Smooth muscle cell (in vitro differentiated cells): ENCODE results near the gene SPO11. TPM values are rescaled to one million over a fixed set of nuclear protein-coding genes. Genes with fewer than 3 reads are reported as not detected.

Source experiments
- DNase-seq: peaks from one replicate; lab custom pipeline; 2025; ENCODE audit not compliant: unreplicated experiment; lab: John Stamatoyannopoulos, UW
- H2AFZ ChIP-seq: fragments of 200-600 bp; sonication (generic); 2 replicates; pipeline ENCODE4 v1.6.0; 2016; ENCODE audit warnings: antibody characterized with exemption, low read depth, mild to moderate bottlenecking
- H3F3A ChIP-seq: fragments of 200-600 bp; sonication (generic); 2 replicates; pipeline ENCODE4 v1.6.0; 2017; ENCODE audit warnings: antibody characterized with exemption, low read depth
- H3K27ac ChIP-seq: fragments of 200-600 bp; sonication (generic); 2 replicates; pipeline ENCODE4 v1.5.1; 2016; ENCODE audit warnings: low read depth, mild to moderate bottlenecking
- H3K27me3 ChIP-seq: fragments of 200-600 bp; sonication (generic); 2 replicates; pipeline ENCODE4 v1.6.1; 2016; ENCODE audit warnings: low read depth, mild to moderate bottlenecking
- H3K36me3 ChIP-seq: fragments of 200-600 bp; sonication (generic); 2 replicates; pipeline ENCODE4 v1.5.1; 2016; ENCODE audit warnings: low read depth
- H3K4me1 ChIP-seq: fragments of 200-600 bp; sonication (generic); 2 replicates; pipeline ENCODE4 v1.5.1; 2016; ENCODE audit warnings: low read depth
- H3K4me2 ChIP-seq: fragments of 200-600 bp; sonication (generic); 2 replicates; pipeline ENCODE4 v1.6.0; 2016; ENCODE audit warnings: mild to moderate bottlenecking
- H3K4me3 ChIP-seq: fragments of 200-600 bp; sonication (generic); 2 replicates; pipeline ENCODE4 v1.5.1; 2016; ENCODE audit warnings: mild to moderate bottlenecking
- H3K79me2 ChIP-seq: fragments of 200-600 bp; sonication (generic); 2 replicates; pipeline ENCODE4 v1.6.0; 2016; ENCODE audit warnings: low read depth, mild to moderate bottlenecking
- H3K9ac ChIP-seq: fragments of 200-600 bp; sonication (generic); 2 replicates; pipeline ENCODE4 v1.6.0; 2016; ENCODE audit warnings: low read depth
- H3K9me3 ChIP-seq: fragments of 200-600 bp; sonication (generic); replicated peaks from 2 replicates; pipeline ENCODE4 v1.5.1; 2016; ENCODE audit warnings: low read depth
- H4K20me1 ChIP-seq: fragments of 200-600 bp; sonication (generic); 2 replicates; pipeline ENCODE4 v1.6.0; 2016; ENCODE audit warnings: low read depth
- WGBS: methylation state at CpG from one replicate; pipeline ENCODE4 v1.1.7; 2016; ENCODE audit warnings: low lambda C conversion rate; 5-methylcytosine and 5-hydroxymethylcytosine counted together
- polyA plus RNA-seq: library from polyadenylated mRNA; unstranded; fragments of >200 nt; fragmentation: Nextera tagmentation; extraction: Ambion mirVana; gene quantifications from 2 replicates; pipeline ENCODE4 v1.2.1, GENCODE V29; 2016
- total RNA-seq: library from RNA; depleted of rRNA; stranded (reverse); fragments of >200 nt; gene quantifications from 2 replicates; pipeline ENCODE4 v1.2.3, GENCODE V29; 2014
- TF ChIP-seq, protein P1 (sequence below): fragments of 200-600 bp; sonication (generic); IDR thresholded peaks from 2 replicates; pipeline ENCODE4 v1.5.1; 2017; ENCODE audit warnings: borderline replicate concordance, mild to moderate bottlenecking, antibody characterized with exemption; ENCODE audit not compliant: insufficient read depth, poor library complexity, severe bottlenecking

SPO11 gene
- total and polyA plus RNA-seq, 2 experiments from 2014 or later: not detected

DNA sequence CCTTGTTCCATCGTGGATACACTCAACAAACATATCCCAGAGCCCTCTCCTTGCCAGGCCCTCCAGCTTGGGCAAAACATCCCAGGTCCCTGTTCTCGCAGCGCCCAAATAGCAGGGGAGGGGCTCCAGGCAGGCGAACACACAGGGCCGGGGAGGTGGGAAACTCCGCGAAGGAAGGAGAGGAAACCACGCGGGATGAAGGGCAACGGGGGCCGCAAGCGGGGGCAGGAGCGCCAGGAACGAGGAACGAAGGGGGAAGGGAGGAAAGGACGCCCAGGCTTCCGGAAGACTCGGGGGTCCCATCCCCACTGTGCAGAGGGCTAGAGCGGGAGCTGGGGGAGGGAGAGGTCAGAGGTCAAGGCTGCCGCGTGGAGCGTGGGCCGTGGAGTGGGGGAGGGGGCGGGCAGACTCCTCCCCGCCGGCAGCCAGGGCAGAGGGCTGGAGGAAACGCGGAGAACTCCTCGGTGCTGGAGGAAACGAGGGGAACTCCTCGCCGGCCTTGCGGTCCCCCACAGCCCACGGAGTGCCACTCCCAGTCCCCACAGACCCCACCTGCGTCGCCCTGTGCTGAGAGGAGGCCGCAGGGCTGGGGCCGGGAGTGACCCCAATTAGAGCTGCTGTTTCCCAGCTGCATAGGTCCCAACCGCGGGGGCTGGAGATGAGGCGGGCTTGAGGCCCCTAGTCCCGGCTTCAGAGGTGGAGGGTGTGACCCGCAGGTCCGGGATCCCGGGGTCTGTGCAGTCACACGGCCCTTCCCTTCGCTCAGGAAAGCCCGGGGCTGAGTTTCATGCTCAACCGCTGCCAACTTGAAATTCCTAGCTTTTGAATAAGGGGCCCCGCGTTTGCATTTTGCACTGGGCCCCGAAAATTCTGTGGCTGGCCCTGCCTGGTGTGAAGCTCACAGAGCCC is 60.3 kb downstream of the SPO11 start:
- DNase-seq: no peak
- H3K4me1 ChIP-seq: peaks cover 18% of the 10 kb centered on the region
- no peaks in the 10 kb centered on the region for H3K79me2 ChIP-seq
- H3K4me3 ChIP-seq: peak overlapping the region; percentile 40
- H3K36me3 ChIP-seq: no peaks in the 10 kb centered on the region
- peak overlapping the region; percentile 11 for H3K27ac ChIP-seq
- H4K20me1 ChIP-seq: peaks cover 8% of the 10 kb centered on the region
- H3F3A ChIP-seq: no peaks in the 10 kb centered on the region
- no peaks in the 10 kb centered on the region for H3K9me3 ChIP-seq
- H2AFZ ChIP-seq: peak overlapping the region; percentile 75
- H3K27me3 ChIP-seq: no peaks in the 10 kb centered on the region
- peak overlapping the region; percentile 90 for H3K4me2 ChIP-seq
- 29% methylated on average over 37 of the region's 52 CpGs for WGBS
- H3K9ac ChIP-seq: no peak overlapping the region
- TF ChIP-seq, protein P1, sequence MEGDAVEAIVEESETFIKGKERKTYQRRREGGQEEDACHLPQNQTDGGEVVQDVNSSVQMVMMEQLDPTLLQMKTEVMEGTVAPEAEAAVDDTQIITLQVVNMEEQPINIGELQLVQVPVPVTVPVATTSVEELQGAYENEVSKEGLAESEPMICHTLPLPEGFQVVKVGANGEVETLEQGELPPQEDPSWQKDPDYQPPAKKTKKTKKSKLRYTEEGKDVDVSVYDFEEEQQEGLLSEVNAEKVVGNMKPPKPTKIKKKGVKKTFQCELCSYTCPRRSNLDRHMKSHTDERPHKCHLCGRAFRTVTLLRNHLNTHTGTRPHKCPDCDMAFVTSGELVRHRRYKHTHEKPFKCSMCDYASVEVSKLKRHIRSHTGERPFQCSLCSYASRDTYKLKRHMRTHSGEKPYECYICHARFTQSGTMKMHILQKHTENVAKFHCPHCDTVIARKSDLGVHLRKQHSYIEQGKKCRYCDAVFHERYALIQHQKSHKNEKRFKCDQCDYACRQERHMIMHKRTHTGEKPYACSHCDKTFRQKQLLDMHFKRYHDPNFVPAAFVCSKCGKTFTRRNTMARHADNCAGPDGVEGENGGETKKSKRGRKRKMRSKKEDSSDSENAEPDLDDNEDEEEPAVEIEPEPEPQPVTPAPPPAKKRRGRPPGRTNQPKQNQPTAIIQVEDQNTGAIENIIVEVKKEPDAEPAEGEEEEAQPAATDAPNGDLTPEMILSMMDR: no peak

DNA sequence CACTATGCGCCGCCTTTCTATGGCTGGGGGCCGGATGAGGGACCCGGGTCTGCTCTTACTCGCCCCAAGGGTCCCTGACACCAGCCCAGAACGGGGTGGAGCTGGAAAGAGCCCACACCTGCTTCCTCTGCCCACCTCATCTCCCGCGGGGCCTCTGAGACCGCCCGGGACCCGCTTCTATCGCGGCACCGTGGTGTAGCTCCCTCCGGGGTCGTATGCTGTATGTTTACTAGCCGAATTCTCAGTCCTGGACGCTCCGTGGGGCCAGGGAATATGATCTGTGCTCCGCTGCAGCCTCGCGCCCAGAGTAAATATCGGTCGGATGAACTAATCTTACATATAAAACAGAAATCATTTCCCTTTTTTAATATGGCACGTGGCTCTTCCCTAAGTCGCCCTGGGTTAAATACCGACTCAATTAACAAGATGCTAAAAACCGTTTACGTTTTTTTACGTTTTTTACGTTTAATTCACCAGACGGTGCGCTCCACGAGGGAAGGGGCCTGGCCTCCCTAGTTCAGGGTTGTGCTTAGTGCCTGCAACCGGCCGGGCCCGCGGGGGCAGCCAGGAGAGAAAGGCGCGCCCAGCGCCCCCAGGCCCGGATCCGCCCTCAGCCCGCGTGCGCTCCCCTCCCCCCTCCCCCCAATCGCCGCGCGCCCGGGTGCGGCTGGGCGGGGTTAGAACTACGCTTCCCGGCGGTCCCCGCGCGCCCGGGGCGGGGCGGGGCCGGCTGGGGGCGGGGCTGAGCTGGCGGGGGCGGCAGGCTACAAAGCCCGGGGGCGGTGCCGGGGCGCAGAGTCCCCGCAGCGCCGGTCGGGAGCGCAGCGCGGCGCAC is 61.2 kb downstream of the SPO11 start, which contains the start of gene RBM38:
RBM38 (plus strand) TSS at position 793 of the 835 bp plus-strand sequence. CDS start 186 bp downstream, outside the sequence.
- Histone ChIP-seq H2AFZ (peak within 1 kb of the TSS; percentile 52), H4K20me1 (peaks cover 8% of the 10 kb centered on the region), H3K79me2 (no peaks in the 10 kb centered on the region), H3K27ac (no peak within 1 kb of the TSS), H3K36me3 (no peaks in the 10 kb centered on the region), H3F3A (no peaks in the 10 kb centered on the region), H3K9ac (no peak within 1 kb of the TSS), H3K9me3 (no peaks in the 10 kb centered on the region), H3K4me3 (peak within 1 kb of the TSS; percentile 58), H3K27me3 (no peaks in the 10 kb centered on the region), H3K4me1 (peaks cover 18% of the 10 kb centered on the region), H3K4me2 (peak within 1 kb of the TSS; percentile 91)
- TF ChIP-seq, protein P1: no peak
- 25% methylated on average over 34 of the region's 78 CpGs for WGBS
- DNase-seq: peak; percentile 54

DNA sequence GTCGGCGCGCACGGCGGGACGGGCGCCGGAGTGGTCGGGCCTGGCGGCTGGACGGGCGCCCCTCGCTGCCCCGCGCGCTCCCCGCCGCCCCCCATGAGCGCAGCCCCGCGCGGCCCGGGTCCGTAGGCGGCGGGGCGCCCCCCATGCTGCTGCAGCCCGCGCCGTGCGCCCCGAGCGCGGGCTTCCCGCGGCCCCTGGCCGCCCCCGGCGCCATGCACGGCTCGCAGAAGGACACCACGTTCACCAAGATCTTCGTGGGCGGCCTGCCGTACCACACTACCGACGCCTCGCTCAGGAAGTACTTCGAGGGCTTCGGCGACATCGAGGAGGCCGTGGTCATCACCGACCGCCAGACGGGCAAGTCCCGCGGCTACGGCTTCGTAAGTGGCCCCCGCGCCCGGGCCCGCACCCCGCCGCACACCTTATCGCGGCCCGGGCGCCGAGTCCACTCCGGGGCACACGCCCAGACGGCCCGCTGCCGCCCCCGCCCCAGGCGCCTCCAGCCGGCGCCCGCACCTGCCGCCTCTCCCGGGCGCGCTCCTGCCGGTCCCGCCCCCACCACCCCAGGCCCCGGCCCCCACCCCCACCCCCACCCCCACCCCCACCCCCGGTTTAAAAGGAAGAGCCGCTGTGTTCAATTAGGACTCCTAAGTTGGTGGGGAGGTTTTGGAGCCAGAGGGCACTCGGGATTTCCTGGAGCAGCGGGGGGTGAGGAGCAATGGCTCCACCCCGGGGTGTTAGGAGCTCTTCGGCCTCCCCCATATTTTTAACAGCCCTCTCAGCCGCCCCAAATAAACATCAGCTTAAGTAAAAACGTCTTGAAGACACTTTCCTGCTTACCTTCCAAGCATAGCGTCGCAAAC is 62.1 kb downstream of the SPO11 start:
- Histone ChIP-seq H3K27ac (no peak overlapping the region), H3K4me2 (peak overlapping the region; percentile 91), H3K36me3 (no peaks in the 10 kb centered on the region), H3F3A (no peaks in the 10 kb centered on the region), H3K27me3 (no peaks in the 10 kb centered on the region), H3K9ac (no peak overlapping the region), H3K79me2 (no peaks in the 10 kb centered on the region), H3K4me1 (peaks cover 18% of the 10 kb centered on the region), H3K9me3 (no peaks in the 10 kb centered on the region), H2AFZ (no peak overlapping the region), H3K4me3 (peak overlapping the region; percentile 58), H4K20me1 (peaks cover 8% of the 10 kb centered on the region)
- no peak for DNase-seq
- TF ChIP-seq, protein P1: no peak
- 3% methylated on average over 50 of the region's 98 CpGs for WGBS
